ENCODE results near the gene BAIAP2L1.

The BAIAP2L1 gene

DNA sequence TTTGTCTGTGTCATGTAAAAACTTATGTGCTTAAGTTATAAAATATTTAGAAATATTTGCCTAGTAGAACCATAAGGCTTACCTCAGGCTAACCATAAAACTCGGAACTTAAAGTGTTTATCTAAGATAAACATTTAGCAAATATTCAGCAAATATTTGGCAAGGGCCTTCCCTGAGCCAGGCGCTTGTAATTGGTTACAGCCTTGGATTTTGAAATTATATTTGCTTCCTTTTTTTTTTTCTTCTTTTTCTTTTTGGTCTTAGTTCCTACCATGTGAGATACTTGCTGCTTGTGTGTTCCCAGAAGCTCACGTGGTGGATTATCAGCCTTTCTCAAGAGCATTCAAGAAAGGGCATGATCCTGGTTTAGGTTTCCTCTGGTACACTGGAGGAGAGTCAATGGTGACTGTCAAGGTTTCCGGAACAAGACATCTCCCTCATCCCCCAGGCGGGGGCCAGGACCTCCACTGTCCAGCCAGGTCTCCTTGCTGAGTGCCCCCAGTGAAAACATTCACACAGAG, 124.6 kb downstream of the BAIAP2L1 start:
- peak; percentile 89 for DNase-seq (ENCODE audit: low read depth)

DNA sequence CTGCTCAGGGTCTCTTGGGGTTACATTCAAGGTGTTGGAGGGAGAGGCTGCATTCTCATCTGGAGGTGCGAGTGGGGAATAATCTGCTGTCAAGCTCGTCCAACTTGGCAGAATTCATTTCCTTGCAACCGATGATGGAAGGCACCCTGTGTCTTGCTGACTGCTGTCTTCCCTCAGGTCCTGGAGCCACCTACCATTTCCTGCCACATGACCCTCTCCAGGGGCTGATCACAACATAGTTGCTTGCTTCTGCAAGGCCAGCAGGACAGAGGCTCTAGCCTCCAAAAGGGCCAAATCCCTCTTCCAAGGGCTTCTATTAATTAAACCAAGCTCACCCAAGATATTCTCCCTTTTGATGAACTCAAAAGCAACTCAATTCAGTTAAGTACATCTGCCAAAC, 133.6 kb downstream of the BAIAP2L1 start:
- no peak for DNase-seq (ENCODE audit: low read depth)

DNA sequence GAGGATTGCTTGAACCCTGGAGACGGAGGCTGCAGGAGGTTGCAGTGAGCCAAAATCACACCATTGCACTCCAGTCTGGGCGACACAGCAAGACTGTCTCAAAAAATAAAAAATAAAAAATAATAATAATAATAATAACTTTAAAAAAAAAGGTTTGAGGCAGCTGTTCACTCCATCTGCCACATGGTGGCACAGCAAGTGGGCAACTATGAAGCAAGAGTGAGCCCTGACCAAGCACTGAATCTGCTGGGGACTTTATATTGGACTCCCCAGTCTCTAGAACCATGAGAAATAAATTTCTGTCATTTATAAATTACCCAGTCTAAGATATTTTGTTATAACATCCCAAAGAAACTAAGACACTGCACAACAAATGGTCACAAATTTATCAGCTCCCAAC, 134.1 kb downstream of the BAIAP2L1 start:
- DNase-seq (ENCODE audit: low read depth) = peak; percentile 42

- no peak for DNase-seq (ENCODE audit: low read depth)
Observed at GRCh38 chr7:98265841-98266271, 135.0 kb downstream of the BAIAP2L1 start.

DNA sequence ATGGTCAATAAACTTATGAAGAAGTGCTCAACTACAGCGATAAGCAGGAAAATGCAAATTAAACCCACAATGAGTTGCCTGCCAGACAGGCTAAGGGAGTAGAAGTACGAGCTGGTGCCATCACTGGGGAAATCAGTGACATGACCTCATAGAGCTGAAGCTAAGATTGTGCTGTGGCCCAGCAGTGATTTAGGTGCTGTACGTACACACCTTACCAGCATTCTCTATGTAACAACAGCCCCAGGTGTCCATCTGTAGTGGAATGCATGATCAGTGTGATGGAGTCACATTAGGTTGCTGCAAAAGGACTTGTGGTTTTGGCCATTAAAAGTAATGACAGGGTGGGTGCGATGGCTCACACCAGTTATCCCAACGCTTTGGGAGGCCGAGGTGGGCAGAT, 143.2 kb downstream of the BAIAP2L1 start:
- DNase-seq (ENCODE audit: low read depth) = no peak

- DNase-seq (ENCODE audit: low read depth) = no peak
Observed at GRCh38 chr7:98256431-98256830, 144.5 kb downstream of the BAIAP2L1 start.

- DNase-seq (ENCODE audit: low read depth) = no peak
Observed at GRCh38 chr7:98254951-98255610, 145.8 kb downstream of the BAIAP2L1 start.

- DNase-seq (ENCODE audit: low read depth) = no peak
Observed at GRCh38 chr7:98254516-98254915, 146.4 kb downstream of the BAIAP2L1 start.

GRCh38 chr7:98252425-98253054, 148.3 kb downstream of the BAIAP2L1 start:
- DNase-seq (ENCODE audit: low read depth) = peak; percentile 14

DNA sequence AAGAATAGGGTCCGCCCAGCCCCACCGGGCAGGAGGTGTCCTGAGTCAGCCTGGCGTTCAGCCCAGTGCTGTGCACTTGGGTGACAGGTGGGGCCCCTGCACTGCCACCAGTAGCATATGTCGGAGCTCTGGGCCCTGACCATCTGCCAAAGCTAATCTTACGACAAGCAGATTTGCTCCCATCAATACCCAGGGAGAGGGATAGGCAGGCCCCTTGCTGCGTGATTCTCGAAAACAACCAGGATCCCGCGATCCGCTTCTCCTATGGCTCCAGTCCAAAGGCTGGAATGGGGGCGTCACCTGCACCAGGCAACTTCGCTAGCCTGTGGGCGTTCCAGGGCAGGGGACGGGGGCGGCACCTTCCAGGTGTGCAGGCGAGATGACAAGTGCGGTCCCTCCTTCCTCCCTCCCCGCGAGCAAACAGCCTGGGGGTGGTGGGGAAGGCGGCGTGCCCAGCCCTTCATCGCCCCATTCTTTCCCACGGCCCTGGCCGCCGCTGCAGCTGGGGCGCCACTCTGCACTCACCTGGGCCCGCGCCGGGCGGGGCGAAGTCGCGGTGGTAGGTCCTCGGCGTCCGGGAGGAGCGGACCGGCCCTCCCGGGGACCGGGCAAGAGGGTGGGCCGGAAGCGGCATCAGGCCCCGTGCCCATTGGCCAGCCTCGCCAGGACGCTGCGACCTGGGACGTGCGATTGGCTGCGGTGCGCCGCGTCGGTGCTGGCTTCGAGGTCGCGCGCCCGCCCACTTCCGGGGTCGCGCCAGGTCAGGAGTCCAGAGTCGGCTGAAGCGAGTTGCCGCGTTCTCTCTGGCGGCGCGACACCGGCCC, 149.1 kb downstream of the BAIAP2L1 start, which contains the start of gene TECPR1:
TSS of gene TECPR1 (minus strand) at position 632 of the 824 bp plus-strand sequence. CDS start 6,086 bp downstream, outside the sequence.
- peak; percentile 92 for DNase-seq (ENCODE audit: low read depth)

DNA sequence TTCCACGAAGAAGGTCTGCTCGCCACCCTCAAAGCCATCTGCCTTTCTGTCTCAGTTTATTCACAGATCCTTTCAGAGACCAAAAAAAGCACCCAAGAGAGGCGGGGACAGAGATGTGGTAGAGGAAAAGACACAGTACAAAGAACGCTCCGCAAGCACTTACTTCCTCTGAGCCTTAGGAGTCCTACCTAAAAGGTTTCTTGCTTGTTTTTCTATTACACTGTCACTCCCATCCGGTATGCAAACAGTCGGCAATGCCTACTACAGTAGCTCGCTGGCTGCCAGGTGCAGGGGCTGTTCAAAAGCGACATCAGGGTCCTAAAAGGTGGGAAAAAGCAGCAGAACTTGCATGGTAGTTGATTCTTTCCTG, 149.7 kb downstream of the BAIAP2L1 start:
- no peak for DNase-seq (ENCODE audit: low read depth)

DNA sequence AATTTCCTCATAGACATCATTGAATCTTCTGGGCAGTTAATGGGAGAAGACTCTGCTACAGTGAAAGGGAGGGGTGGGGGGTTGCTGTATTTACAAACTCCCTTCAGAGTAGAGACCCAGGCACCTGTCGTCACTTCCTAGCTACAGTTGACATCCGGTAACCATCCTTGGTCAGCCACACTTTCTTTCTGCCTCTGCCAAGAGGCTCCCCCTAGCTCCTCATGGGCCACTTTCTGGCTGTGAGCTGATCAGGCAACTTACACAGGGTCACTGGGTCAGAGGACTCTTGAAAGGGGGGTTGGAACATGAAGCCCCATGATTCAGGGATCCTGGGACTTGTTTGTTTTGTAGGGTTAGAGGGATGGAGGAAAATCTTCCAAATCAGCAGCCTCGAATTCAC, 150.1 kb downstream of the BAIAP2L1 start:
- no peak for DNase-seq (ENCODE audit: low read depth)

DNA sequence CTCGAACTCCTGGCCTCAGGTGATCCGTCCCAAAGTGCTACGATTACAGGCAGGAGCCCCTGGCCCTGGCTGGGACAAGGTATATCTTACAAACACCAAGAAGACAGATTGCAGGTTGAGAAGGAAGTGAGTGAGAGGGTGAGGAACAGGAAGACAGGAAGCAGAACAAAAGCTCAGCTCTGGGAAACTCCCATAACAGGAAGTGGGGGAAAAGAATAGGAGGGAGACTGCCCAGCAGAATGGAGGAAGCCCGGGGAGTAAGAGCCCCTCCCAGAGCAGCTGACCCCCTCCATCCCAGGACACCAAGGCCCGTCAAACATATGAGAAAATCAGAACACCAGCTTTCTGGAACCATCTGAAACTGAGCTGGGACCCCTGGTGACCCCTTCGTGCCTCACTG, 151.8 kb downstream of the BAIAP2L1 start:
- no peak for DNase-seq (ENCODE audit: low read depth)

DNA sequence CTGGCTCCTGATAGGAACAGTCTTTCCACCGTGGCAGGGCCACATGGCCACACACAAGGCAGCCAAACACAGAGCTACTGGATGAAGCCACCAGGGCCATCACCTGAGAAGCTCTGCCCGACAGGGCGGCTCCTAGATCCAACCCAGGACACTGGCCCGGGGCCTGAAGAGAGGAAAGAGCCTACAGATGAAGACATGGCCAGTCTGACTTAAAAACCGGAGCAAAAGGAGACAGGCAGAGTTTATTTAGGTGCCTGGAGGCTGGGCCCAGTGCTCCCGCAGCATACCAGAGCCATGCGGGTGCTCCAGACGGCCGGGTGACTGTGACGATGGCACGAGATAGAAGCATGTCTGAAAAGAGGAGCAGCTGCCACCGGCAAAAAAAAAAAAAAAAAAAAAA, 152.7 kb downstream of the BAIAP2L1 start:
- no peak for DNase-seq (ENCODE audit: low read depth)

GRCh38 chr7:98244871-98245270, 156.0 kb downstream of the BAIAP2L1 start:
- DNase-seq (ENCODE audit: low read depth) = no peak

GRCh38 chr7:98242934-98243333, 158.0 kb downstream of the BAIAP2L1 start:
- no peak for DNase-seq (ENCODE audit: low read depth)

DNA sequence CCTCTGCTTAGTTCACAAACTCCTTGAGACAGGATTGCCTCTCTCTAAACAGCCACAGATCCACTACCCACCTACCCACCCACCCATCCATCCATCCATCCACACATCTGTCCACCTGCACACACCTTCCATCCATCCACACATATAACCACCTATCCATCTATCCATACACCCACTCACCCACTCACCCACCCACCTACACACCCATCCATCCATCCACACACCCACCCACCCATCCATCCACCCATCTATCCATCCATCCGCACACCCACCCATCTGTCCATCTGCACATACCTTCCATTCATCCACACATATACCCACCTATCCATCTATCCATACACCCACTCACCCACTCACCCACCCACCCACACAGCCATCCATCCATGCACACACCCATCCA, 158.5 kb downstream of the BAIAP2L1 start:
- DNase-seq (ENCODE audit: low read depth) = no peak

- no peak for DNase-seq (ENCODE audit: low read depth)
Observed at GRCh38 chr7:98241674-98242241, 159.1 kb downstream of the BAIAP2L1 start.
